ENCODE measurements around the gene OTOP3.

The OTOP3 gene

DNA sequence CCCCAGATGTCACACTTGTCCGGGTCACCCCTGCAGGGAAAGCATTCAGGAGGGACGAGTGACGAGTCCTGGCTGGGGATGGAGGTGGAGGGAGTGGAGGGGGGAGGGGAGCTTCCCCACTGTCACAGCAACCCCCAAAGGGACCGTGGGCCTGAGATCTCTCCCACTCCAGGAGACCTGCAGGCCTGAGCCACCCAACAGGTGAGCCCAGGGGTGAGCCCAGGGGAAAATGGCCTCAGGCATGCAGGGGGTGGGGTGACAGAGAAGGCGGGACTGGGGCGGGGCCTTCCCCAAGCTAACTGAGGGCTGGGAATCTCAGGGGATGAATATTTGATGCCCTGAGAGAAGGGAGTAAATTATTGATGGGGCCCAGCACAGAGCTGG is 15.1 kb upstream of the OTOP3 start:
- H3K4me2 ChIP-seq = no peak overlapping the region
- peaks cover 42% of the 10 kb centered on the region for H3K27me3 ChIP-seq (ENCODE audit: insufficient read depth, low read depth)
- H3K79me2 ChIP-seq (ENCODE audit: insufficient read depth, low read depth) = no peaks in the 10 kb centered on the region
- TF ChIP-seq, protein P1, sequence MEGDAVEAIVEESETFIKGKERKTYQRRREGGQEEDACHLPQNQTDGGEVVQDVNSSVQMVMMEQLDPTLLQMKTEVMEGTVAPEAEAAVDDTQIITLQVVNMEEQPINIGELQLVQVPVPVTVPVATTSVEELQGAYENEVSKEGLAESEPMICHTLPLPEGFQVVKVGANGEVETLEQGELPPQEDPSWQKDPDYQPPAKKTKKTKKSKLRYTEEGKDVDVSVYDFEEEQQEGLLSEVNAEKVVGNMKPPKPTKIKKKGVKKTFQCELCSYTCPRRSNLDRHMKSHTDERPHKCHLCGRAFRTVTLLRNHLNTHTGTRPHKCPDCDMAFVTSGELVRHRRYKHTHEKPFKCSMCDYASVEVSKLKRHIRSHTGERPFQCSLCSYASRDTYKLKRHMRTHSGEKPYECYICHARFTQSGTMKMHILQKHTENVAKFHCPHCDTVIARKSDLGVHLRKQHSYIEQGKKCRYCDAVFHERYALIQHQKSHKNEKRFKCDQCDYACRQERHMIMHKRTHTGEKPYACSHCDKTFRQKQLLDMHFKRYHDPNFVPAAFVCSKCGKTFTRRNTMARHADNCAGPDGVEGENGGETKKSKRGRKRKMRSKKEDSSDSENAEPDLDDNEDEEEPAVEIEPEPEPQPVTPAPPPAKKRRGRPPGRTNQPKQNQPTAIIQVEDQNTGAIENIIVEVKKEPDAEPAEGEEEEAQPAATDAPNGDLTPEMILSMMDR (conservative IDR thresholded peaks at IDR 0.05; ENCODE audit: low read depth, low read length) = no peak
- H4K20me1 ChIP-seq (ENCODE audit: insufficient read depth) = no peaks in the 10 kb centered on the region
- H3K9ac ChIP-seq = no peak overlapping the region
- no peak overlapping the region for H3K27ac ChIP-seq
- H3K36me3 ChIP-seq (ENCODE audit: insufficient read depth) = no peaks in the 10 kb centered on the region
- H3K4me1 ChIP-seq (ENCODE audit: low read depth, poor library complexity, severe bottlenecking) = no peaks in the 10 kb centered on the region
- no peak overlapping the region for H2AFZ ChIP-seq (ENCODE audit: low read depth)
- no peak overlapping the region for H3K4me3 ChIP-seq (IDR thresholded peaks at IDR 0.05; ENCODE audit: insufficient read depth, low read depth, low read length)

DNA sequence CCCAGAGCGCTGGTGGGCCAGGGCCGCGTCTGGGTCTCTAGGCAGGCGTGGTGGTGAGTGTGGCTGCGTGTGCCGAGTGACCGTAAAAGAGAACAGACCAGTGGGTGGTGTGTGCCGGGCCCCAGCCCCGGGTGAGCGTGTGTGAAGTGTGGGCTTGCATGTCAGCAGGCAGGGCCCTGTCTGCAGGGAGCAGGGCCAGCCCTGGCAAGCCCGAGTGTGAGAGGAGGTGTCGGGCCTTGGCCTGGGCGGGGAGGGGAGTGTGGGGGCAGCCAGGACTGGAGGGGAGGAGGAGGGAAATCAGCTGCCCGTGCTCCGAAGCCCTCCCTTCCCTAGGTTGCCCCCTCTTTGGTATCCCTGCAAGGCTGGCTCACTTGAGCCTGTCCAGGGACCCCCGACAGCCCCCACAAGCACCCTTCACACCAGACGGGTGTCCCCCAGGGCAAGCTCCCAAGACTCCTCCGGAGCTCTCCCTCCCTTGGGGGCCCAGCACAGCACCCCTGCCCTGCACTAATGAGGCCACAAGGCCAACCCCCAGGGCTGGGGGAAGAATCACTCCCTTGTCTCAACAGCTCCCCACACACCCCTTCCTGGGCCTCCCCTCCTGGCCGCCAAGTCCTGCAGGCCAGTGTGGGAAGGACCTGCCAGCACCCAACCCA is 14.5 kb upstream of the OTOP3 start:
- H3K27ac ChIP-seq = no peak overlapping the region
- TF ChIP-seq, protein P1 (conservative IDR thresholded peaks at IDR 0.05; ENCODE audit: low read depth, low read length) = no peak

DNA sequence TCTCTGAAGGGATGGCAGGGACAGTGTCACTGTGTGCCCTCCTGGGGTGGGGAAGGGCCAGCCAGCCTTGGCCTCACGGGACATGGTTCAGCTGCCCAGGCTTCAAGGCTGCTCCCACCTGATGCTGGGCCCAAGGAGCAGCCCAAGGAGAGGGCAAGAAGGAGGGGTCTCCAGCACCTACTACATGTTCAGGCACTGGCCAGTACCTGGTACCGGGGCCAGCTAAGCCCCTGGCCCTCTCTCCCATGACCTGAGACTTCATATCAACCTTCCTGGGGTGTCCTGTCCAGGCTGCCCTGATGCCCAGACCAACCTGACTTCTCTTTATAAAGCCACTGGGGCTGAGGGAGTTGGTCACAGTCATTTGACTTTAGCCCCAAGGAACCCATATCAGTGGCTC is 13.9 kb upstream of the OTOP3 start:
- no peaks in the 10 kb centered on the region for H3K4me1 ChIP-seq (ENCODE audit: low read depth, poor library complexity, severe bottlenecking)
- TF ChIP-seq, protein P1 (conservative IDR thresholded peaks at IDR 0.05; ENCODE audit: low read depth, low read length) = no peak
- peaks cover 46% of the 10 kb centered on the region for H3K27me3 ChIP-seq (ENCODE audit: insufficient read depth, low read depth)
- no peak overlapping the region for H3K9ac ChIP-seq
- H3K27ac ChIP-seq = no peak overlapping the region
- H3K4me2 ChIP-seq = no peak overlapping the region
- H4K20me1 ChIP-seq (ENCODE audit: insufficient read depth) = no peaks in the 10 kb centered on the region
- H3K36me3 ChIP-seq (ENCODE audit: insufficient read depth) = no peaks in the 10 kb centered on the region
- no peak overlapping the region for H3K4me3 ChIP-seq (IDR thresholded peaks at IDR 0.05; ENCODE audit: insufficient read depth, low read depth, low read length)
- no peaks in the 10 kb centered on the region for H3K79me2 ChIP-seq (ENCODE audit: insufficient read depth, low read depth)
- H2AFZ ChIP-seq (ENCODE audit: low read depth) = no peak overlapping the region

More for the DNA sequence above, 14.5 kb upstream of the OTOP3 start:
- Histone ChIP-seq H3K4me3 (IDR thresholded peaks at IDR 0.05; ENCODE audit: insufficient read depth, low read depth, low read length) (no peak overlapping the region), H3K27me3 (ENCODE audit: insufficient read depth, low read depth) (peaks cover 44% of the 10 kb centered on the region), H3K79me2 (ENCODE audit: insufficient read depth, low read depth) (no peaks in the 10 kb centered on the region), H4K20me1 (ENCODE audit: insufficient read depth) (no peaks in the 10 kb centered on the region), H3K4me1 (ENCODE audit: low read depth, poor library complexity, severe bottlenecking) (no peaks in the 10 kb centered on the region), H3K4me2 (no peak overlapping the region), H3K36me3 (ENCODE audit: insufficient read depth) (no peaks in the 10 kb centered on the region), H2AFZ (ENCODE audit: low read depth) (no peak overlapping the region), H3K9ac (no peak overlapping the region)

DNA sequence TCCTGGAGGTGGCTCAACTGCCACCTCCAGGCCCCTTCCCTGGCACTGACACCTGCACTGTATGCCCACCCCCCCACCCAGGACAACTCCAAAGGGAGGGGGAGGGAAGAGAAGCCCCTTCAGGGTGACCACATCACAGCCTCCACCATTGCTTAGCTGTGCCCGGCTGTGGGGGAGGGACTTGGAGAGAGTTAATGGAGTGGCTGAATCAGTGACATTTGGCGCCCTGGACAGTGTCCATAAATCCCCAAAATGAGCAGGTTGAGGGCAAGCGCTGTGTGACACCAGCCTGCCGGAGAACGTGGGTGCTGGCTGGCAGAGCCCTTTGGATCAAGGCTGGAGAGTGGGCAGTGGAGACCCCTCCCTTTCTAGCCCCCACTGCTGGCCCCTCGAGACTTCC is 13.5 kb upstream of the OTOP3 start:
- H3K4me1 ChIP-seq (ENCODE audit: low read depth, poor library complexity, severe bottlenecking) = no peaks in the 10 kb centered on the region
- no peaks in the 10 kb centered on the region for H3K79me2 ChIP-seq (ENCODE audit: insufficient read depth, low read depth)
- H3K36me3 ChIP-seq (ENCODE audit: insufficient read depth) = no peaks in the 10 kb centered on the region
- no peak overlapping the region for H2AFZ ChIP-seq (ENCODE audit: low read depth)
- no peak overlapping the region for H3K27ac ChIP-seq
- H3K9ac ChIP-seq = no peak overlapping the region
- no peak overlapping the region for H3K4me2 ChIP-seq
- no peak overlapping the region for H3K4me3 ChIP-seq (IDR thresholded peaks at IDR 0.05; ENCODE audit: insufficient read depth, low read depth, low read length)
- TF ChIP-seq, protein P1 (conservative IDR thresholded peaks at IDR 0.05; ENCODE audit: low read depth, low read length) = no peak
- no peaks in the 10 kb centered on the region for H4K20me1 ChIP-seq (ENCODE audit: insufficient read depth)
- H3K27me3 ChIP-seq (ENCODE audit: insufficient read depth, low read depth) = peaks cover 49% of the 10 kb centered on the region
